Ovary (tissue), 9 donors: ENCODE measurements around the gene ADPRHL1. TPM values are rescaled to one million over a fixed set of nuclear protein-coding genes. Genes with fewer than 3 reads are reported as not detected.

Experiments
- DNase-seq, 5 donors: peaks; one replicate each; pipeline ENCODE4 v3.0.0-alpha.2; 2019 to 2020
- H3K27ac ChIP-seq, 2 donors: fragments of 200-600 bp; one replicate each; pipeline versions ENCODE4 v1.5.1 to v1.8.0; 2019 to 2022
- H3K27me3 ChIP-seq: fragments of 200-600 bp; one replicate; pipeline ENCODE4 v1.8.0; 2022
- H3K36me3 ChIP-seq: fragments of 200-600 bp; sonication (generic); one replicate; pipeline ENCODE4 v1.5.1; 2019
- H3K4me1 ChIP-seq: one replicate; pipeline ENCODE4 v1.8.1; 2013; ENCODE audit warnings: mild to moderate bottlenecking, moderate library complexity; ENCODE audit not compliant: insufficient read depth
- H3K4me3 ChIP-seq: fragments of 200-600 bp; sonication (generic); one replicate; pipeline ENCODE4 v1.5.1; 2017
- H3K9me3 ChIP-seq, 2 donors: fragments of 200-600 bp in 1 of 2; sonication (generic) in 1 of 2; one replicate each; pipeline versions ENCODE4 v1.5.1 to v1.8.1; 2013 to 2019; ENCODE audit warnings: mild to moderate bottlenecking in 1 of 2, moderate library complexity in 1 of 2
- EP300 ChIP-seq: sonication (generic); formaldehyde crosslinking; IDR thresholded peaks from one replicate; pipeline ENCODE4 v1.6.1; 2017; ENCODE audit warnings: antibody characterized with exemption
- POLR2A ChIP-seq: fragments of 450-650 bp; IDR thresholded peaks from one replicate; pipeline ENCODE4 v1.6.1; 2017; ENCODE audit warnings: antibody characterized with exemption, mild to moderate bottlenecking, moderate library complexity
- WGBS, 3 donors: extraction: QIAGEN DNeasy Blood & Tissue Kit in 1 of 3; methylation state at CpG; one replicate each; pipeline versions ENCODE4 v1.1.5 to v1.1.7; 2013 to 2017; 5-methylcytosine and 5-hydroxymethylcytosine counted together
- intact Hi-C, 4 donors: fragments of 100-400 bp; cut with DNase I; formaldehyde crosslinking; loops; one replicate each; pipeline versions ENCODE4 v1.11.0 to v1.15.1; 2022 to 2023
- polyA plus RNA-seq, 2 donors: library from polyadenylated mRNA; stranded (reverse); fragments of 200-250 nt in 1 of 2; fragments of 350-450 nt in 1 of 2; fragmentation: Illumina TruSeq in 1 of 2; extraction: RNeasy Lipid Tissue Mini Kit (QIAGEN cat#74804) in 1 of 2; gene quantifications; one replicate each; pipeline ENCODE4 v1.2.3, GENCODE V29; 2013 to 2014
- total RNA-seq, 7 donors: library from RNA; depleted of rRNA in 2 of 7; stranded (reverse); fragments of >200 nt in 2 of 7; fragmentation: NEBNext Ultra II Directional in 3 of 7; extraction: Animal tissue kit (Norgen Biotek cat#: 25700) in 3 of 7; gene quantifications; one replicate each; pipeline versions ENCODE4 v1.1.0 to v1.2.4, GENCODE V29; 2016 to 2023
- TF ChIP-seq, protein P1 (sequence below), 3 donors: fragments of 450-650 bp in 2 of 3; fragments of 200-600 bp in 1 of 3; IDR thresholded peaks; one replicate each; pipeline versions ENCODE4 v1.5.1 to v1.8.0; 2016 to 2022; ENCODE audit warnings: antibody characterized with exemption in 3 of 3, mild to moderate bottlenecking in 1 of 3
- donor health status: DM: no; HTN: no; CAD: no; lungs with moderate emphysema.
- donor health status: DM: no; HTN: no; CAD: no.
- donor health status: Bipolar disorder and iron deficiency.
- donor health status: DM: yes; HTN: yes; CAD: no.
- donor health status: DM: no; HTN: no; CAD: no.
- donor health status: DM: yes; HTN: yes; CAD: no.

Gene ADPRHL1
- total and polyA plus RNA-seq, 9 donors = 1.6 to 5.0 (median 2.2) TPM

DNA sequence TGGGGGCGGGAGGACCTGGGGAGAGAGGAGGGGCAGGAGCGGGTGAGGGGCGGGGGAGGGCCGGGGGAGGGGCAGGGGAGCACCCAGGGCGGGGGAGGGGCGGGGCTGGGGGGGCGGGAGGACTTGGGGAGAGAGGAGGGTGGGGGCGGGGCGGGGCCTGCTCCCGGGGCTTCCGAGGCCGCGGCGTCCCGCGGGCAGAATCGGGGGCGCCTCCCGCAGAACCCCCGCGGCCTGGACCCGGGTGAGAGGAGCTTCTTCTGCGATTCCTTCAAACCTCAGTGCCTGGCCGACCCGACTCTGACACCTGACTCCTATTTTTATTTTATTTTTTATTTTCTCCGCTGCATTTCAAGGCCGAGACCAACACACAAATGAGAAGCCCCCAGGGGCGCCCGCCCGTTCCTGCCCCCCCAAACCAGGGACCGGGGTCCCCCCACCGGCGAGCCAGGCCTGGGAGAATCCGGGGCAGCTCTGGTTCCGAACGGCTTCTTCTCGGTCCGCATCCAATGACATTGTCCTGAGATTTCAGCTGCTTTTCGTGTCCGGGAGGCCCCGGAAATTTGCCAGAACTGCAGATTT, 88.9 kb downstream of the ADPRHL1 start:
- Histone ChIP-seq H3K4me3 (peak overlapping the region; percentile 48), H3K27ac (peak overlapping the region; percentile 66 to 80), H3K9me3 (no peaks in the 10 kb centered on the region), H3K4me1 (peaks cover 15% of the 10 kb centered on the region), H3K27me3 (no peaks in the 10 kb centered on the region), H3K36me3 (no peaks in the 10 kb centered on the region)
- intact Hi-C loops = loop anchor here in 1 of 4 donors (2.0 to 10.0 kb wide), 2 partner anchors 68 to 210 kb away; partner anchors contain the start of genes LAMP1 and PROZ
- TF ChIP-seq EP300 (no peak), POLR2A (no peak)
- TF ChIP-seq, protein P1, sequence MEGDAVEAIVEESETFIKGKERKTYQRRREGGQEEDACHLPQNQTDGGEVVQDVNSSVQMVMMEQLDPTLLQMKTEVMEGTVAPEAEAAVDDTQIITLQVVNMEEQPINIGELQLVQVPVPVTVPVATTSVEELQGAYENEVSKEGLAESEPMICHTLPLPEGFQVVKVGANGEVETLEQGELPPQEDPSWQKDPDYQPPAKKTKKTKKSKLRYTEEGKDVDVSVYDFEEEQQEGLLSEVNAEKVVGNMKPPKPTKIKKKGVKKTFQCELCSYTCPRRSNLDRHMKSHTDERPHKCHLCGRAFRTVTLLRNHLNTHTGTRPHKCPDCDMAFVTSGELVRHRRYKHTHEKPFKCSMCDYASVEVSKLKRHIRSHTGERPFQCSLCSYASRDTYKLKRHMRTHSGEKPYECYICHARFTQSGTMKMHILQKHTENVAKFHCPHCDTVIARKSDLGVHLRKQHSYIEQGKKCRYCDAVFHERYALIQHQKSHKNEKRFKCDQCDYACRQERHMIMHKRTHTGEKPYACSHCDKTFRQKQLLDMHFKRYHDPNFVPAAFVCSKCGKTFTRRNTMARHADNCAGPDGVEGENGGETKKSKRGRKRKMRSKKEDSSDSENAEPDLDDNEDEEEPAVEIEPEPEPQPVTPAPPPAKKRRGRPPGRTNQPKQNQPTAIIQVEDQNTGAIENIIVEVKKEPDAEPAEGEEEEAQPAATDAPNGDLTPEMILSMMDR (IDR thresholded peaks at IDR 0.05) = no peak
- 1 to 4% (median 3%) methylated on average over 32 to 35 of the region's 41 CpGs for WGBS, 3 donors
- peak in 2 of 5 donors; percentile 69 to 77 for DNase-seq

DNA sequence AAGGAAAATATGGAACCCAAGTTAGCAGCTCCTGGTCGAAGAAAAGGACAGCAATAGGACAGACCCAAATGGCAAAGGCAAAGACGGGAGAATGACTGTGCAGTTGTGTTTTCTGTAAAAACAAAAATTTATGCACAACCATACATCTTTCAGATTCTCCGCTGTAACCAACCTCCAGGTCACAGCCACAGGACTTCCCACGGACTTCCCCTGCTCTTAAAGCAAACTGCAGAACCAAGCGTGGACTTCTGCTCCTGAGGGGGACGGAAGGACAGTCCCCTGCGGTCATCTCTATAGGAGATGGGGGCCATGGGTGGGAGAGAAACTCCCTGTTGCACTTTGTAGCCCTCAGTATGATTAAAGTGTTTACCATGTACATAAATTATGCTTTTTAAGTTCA, 91.9 kb downstream of the ADPRHL1 start:
- H3K27me3 ChIP-seq = no peaks in the 10 kb centered on the region
- H3K9me3 ChIP-seq = no peaks in the 10 kb centered on the region
- no peak overlapping the region for H3K27ac ChIP-seq
- 76 to 86% (median 85%) methylated on average over 7 of the region's 7 CpGs for WGBS, 3 donors
- intact Hi-C loops = loop anchor here in 1 of 4 donors (10.0 kb wide), 1 partner anchor 207 kb away; the partner anchor contains the start of gene PROZ
- TF ChIP-seq EP300 (no peak), POLR2A (no peak)
- TF ChIP-seq, protein P1 (IDR thresholded peaks at IDR 0.05) = no peak
- H3K4me3 ChIP-seq = no peak overlapping the region
- no peaks in the 10 kb centered on the region for H3K36me3 ChIP-seq
- DNase-seq = no peak
- peaks cover 15% of the 10 kb centered on the region for H3K4me1 ChIP-seq

DNA sequence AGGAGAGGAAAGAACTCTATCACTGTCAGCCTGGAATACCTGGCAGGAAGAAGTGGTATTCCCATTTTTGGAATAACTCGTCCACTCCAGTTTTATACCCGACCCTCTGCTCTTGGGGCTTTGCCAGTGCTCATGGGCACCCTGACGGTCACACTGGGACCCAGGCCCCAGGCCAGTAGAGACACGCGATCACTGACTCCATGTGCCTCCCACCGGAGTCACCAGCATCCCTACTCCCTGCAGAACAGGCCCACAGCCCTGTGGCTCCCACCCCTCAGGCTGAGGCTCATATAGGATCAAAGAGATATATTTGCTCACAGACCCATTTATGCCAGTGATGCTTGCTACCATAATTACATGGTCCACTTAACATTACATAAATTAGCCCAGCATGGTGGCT, 92.8 kb downstream of the ADPRHL1 start:
- Histone ChIP-seq H3K4me1 (peaks cover 12% of the 10 kb centered on the region), H3K9me3 (no peaks in the 10 kb centered on the region), H3K27me3 (no peaks in the 10 kb centered on the region), H3K36me3 (no peaks in the 10 kb centered on the region), H3K4me3 (no peak overlapping the region), H3K27ac (no peak overlapping the region)
- no peak for DNase-seq
- WGBS, 3 donors = 89 to 96% (median 91%) methylated on average over 6 of the region's 6 CpGs
- intact Hi-C loops = loop anchor here in 1 of 4 donors (10.0 kb wide), 1 partner anchor 206 kb away; the partner anchor contains the start of gene PROZ
- TF ChIP-seq POLR2A (no peak), EP300 (no peak)
- TF ChIP-seq, protein P1 (IDR thresholded peaks at IDR 0.05) = no peak

DNA sequence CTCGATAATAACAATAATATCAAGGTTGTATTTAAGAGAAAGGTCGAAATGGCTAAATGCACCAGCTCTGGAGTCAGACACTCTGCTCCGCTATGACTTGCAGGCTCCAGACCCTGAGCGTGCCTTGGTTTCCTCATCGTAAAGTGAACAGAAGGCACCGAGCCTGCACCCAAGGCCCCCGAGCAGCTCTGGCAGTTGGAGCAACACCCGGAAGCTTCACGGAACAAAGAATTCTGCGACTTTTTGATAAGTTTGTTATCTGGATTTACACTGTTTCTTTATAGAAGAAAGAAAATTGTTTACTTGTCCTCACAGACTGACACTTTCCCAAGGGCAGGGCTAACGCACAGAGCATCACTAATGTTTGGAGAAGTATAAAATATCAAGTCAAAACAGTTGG, 93.7 kb downstream of the ADPRHL1 start:
- 84 to 87% (median 85%) methylated on average over 11 of the region's 11 CpGs for WGBS, 3 donors

More for the DNA sequence above, 93.7 kb downstream of the ADPRHL1 start:
- H3K27ac ChIP-seq = no peak overlapping the region
- H3K27me3 ChIP-seq = no peaks in the 10 kb centered on the region
- H3K4me3 ChIP-seq = no peak overlapping the region
- no peak for TF ChIP-seq POLR2A
- no peak for TF ChIP-seq EP300
- TF ChIP-seq, protein P1 (IDR thresholded peaks at IDR 0.05) = no peak
- DNase-seq = no peak
- no peaks in the 10 kb centered on the region for H3K36me3 ChIP-seq
- no peaks in the 10 kb centered on the region for H3K9me3 ChIP-seq
- H3K4me1 ChIP-seq = peaks cover 6% of the 10 kb centered on the region
- intact Hi-C loops = no loop called here
